SK-N-MC (cell line): ENCODE results near the gene SLC25A42.
A peak's percentile ranks its signal among the peaks of the same experiment; 100 is the strongest.
"Not testable (repeated sequence)": the region's sequence is repeated elsewhere in the genome, so short reads cannot be mapped to it uniquely, and the experiment has no call there.

Experiments
- DNase-seq: peaks from one replicate; pipeline ENCODE4 v3.0.0-alpha.2; 2011; ENCODE audit warnings: low read depth, low spot score
- H3K27ac ChIP-seq: fragments of 200-600 bp; sonication (generic); 2 replicates; pipeline ENCODE4 v1.5.1; 2016; ENCODE audit warnings: mixed run types
- H3K36me3 ChIP-seq: fragments of 200-600 bp; sonication (generic); 2 replicates; pipeline ENCODE4 v1.6.1; 2017; ENCODE audit warnings: antibody characterized with exemption, low read length, mixed read lengths; ENCODE audit not compliant: insufficient read depth
- H3K4me3 ChIP-seq: fragments of 200-600 bp; sonication (generic); 2 replicates; pipeline ENCODE4 v1.5.1; 2016
- H3K9ac ChIP-seq: fragments of 200-600 bp; sonication (generic); 2 replicates; pipeline ENCODE4 v1.8.0; 2017; ENCODE audit warnings: mixed run types, mixed read lengths; ENCODE audit not compliant: insufficient read length
- H3K9me3 ChIP-seq: fragments of 200-600 bp; sonication (generic); 2 replicates; pipeline ENCODE4 v1.6.1; 2017; ENCODE audit warnings: low read depth, mild to moderate bottlenecking, antibody characterized with exemption, low read length, moderate library complexity, mixed read lengths
- EZH2 ChIP-seq: fragments of 200-600 bp; sonication (generic); IDR thresholded peaks from one replicate; pipeline ENCODE4 v1.6.1; 2017; ENCODE audit warnings: antibody characterized with exemption
- FOXP2 ChIP-seq: optimal IDR thresholded peaks from 2 replicates; pipeline ENCODE3; 2011; ENCODE audit warnings: mild to moderate bottlenecking, moderate library complexity; ENCODE audit not compliant: insufficient read depth; ENCODE audit errors: extremely low read length, control extremely low read depth
- POLR2AphosphoS5 ChIP-seq: IDR thresholded peaks from 2 replicates; pipeline ENCODE4 v1.6.1; 2012; ENCODE audit warnings: mild to moderate bottlenecking, low read depth, low read length, borderline replicate concordance

The SLC25A42 gene

DNA sequence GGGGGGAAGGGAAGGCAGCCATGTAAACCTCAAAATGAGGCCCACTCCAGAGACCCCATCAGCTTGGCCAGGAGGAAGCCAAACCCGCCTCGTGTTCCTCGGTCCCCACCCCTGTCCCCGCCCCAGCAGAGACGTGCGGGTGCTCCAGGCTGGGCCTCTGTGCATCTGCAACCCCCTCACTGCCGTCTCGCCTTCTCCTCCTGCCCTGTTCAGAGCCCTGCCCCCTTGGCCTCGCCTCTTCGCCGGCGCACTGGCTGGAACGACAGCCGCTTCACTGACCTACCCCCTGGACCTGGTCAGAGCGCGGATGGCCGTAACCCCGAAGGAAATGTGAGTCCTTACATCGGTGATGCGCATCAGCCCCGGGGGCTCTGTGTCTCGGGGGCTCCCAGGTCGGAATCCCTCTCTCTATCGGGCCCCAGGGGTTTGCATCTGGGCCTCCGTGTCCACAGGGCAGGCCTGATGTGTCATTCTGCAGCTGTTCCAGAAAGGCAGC is 42.3 kb downstream of the SLC25A42 start:
- no peak for DNase-seq
- TF ChIP-seq FOXP2 (no peak), EZH2 (no peak), POLR2AphosphoS5 (no peak; the same call in 1 of the 2 replicates)
- Histone ChIP-seq H3K4me3 (peak overlapping the region; percentile 88), H3K9me3 (no peaks in the 10 kb centered on the region), H3K9ac (peak overlapping the region; percentile 64), H3K27ac (peak overlapping the region; percentile 94), H3K36me3 (no peaks in the 10 kb centered on the region)

DNA sequence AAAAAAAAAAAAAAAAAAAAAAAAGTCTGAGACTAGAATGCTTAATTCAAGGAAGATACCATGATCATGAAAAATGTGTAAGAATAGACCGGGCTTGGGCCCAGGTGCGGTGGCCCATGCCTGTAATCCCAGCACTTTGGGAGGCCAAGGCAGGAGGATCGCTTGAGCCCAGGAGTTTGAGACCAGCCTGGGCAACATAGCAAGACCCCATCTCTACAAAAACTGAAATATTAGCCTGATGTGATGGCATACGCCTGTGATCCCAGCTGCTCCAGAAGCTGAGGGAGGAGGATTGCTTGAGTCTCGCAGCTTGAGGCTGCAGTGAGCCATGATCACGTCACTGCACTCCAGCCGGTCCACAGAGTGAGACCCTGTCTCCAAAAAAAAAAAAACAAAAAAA is 43.1 kb downstream of the SLC25A42 start:
- not testable (repeated sequence) for H3K36me3 ChIP-seq, H3K9ac ChIP-seq, H3K9me3 ChIP-seq, H3K27ac ChIP-seq, DNase-seq, H3K4me3 ChIP-seq

- H3K27ac ChIP-seq = no peak overlapping the region
- no peak for DNase-seq
- no peak overlapping the region for H3K9ac ChIP-seq
- TF ChIP-seq FOXP2 = no peak
- TF ChIP-seq POLR2AphosphoS5 = no peak
- no peak for TF ChIP-seq EZH2
- H3K36me3 ChIP-seq = no peaks in the 10 kb centered on the region
- no peaks in the 10 kb centered on the region for H3K9me3 ChIP-seq
- H3K4me3 ChIP-seq = no peak overlapping the region
Measured at GRCh38 chr19:19107654-19108053, 43.9 kb downstream of the SLC25A42 start.

GRCh38 chr19:19109601-19110000 is 45.8 kb downstream of the SLC25A42 start:
- Histone ChIP-seq H3K9ac (no peak overlapping the region), H3K36me3 (no peaks in the 10 kb centered on the region), H3K9me3 (no peaks in the 10 kb centered on the region), H3K27ac (no peak overlapping the region), H3K4me3 (no peak overlapping the region)
- no peak for TF ChIP-seq POLR2AphosphoS5
- no peak for TF ChIP-seq EZH2
- TF ChIP-seq FOXP2 = no peak
- no peak for DNase-seq

GRCh38 chr19:19110410-19111135 is 46.8 kb downstream of the SLC25A42 start:
- H3K36me3 ChIP-seq = no peaks in the 10 kb centered on the region
- H3K9me3 ChIP-seq = no peaks in the 10 kb centered on the region
- H3K4me3 ChIP-seq = no peak overlapping the region
- H3K27ac ChIP-seq = no peak overlapping the region
- H3K9ac ChIP-seq = no peak overlapping the region
- TF ChIP-seq POLR2AphosphoS5 (no peak), FOXP2 (no peak), EZH2 (no peak)
- DNase-seq = no peak

GRCh38 chr19:19111136-19111835 is 47.5 kb downstream of the SLC25A42 start:
- TF ChIP-seq FOXP2 (no peak), POLR2AphosphoS5 (no peak), EZH2 (no peak)
- H3K9ac ChIP-seq = no peak overlapping the region
- DNase-seq = no peak
- no peaks in the 10 kb centered on the region for H3K9me3 ChIP-seq
- H3K27ac ChIP-seq = no peak overlapping the region
- H3K36me3 ChIP-seq = no peaks in the 10 kb centered on the region
- no peak overlapping the region for H3K4me3 ChIP-seq

DNA sequence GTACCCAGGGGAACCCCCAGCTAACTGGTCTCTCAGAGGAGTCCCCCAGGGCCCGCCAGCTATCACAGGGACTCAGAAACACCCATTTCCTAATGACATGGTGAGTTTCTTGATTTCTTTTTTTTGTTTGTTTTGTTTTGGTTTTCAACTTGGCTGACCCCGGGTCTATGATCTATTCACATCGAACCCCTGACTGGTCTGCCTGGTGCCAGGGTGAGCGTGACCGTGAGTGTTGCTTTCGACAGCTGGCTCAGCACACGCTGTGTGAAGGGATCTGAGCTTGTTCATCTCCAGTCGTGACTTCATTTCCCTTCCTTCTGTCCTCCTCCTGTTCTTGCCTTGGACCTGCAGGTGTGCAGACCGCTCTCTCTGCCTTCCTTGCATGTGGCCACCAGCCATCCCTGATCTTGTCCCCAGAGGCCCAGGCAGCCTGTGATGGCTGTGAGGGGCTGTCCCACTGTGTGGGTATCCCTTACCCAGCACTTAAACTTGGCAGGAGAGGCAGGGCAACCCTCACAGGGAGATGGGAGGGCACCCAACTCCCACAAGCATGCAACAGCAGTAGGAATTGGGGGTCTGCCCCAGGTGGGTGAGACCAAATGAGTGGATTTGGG is 48.3 kb downstream of the SLC25A42 start:
- H3K9ac ChIP-seq = no peak overlapping the region

DNA sequence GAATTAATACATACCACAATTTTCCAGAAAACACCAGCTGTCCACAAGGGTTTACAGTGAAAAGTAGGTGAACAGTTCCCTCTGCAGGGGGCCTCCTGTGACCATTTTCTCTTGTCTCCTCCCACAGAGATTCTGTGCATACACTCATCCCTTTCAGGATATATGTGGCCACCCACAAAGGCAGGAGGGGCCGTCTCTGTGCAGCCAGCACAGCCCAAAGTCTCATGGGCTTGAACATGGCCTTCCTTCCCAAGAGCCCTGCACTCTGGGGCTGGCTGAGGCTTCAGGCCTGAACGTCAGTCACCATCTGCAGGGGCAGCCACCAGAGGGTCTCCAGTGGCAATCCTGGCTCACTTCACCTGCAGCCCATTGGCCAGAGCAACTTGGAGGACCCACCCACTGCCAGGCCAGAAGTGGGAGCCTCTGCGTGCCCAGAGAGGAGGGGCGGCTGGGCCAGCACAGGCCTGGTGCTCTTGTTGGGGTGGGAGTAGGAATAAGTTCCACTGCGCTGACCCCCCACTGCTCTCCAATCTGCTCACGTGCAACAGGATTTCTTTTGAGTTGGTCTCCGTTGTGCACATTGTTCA is 49.3 kb downstream of the SLC25A42 start:
- Histone ChIP-seq H3K27ac (no peak overlapping the region), H3K9me3 (no peaks in the 10 kb centered on the region), H3K4me3 (no peak overlapping the region), H3K9ac (no peak overlapping the region), H3K36me3 (no peaks in the 10 kb centered on the region)
- TF ChIP-seq FOXP2 (no peak), POLR2AphosphoS5 (no peak), EZH2 (no peak)
- DNase-seq = no peak

More for the DNA sequence above, 48.3 kb downstream of the SLC25A42 start:
- H3K4me3 ChIP-seq = no peak overlapping the region
- H3K9me3 ChIP-seq = no peaks in the 10 kb centered on the region
- H3K36me3 ChIP-seq = no peaks in the 10 kb centered on the region
- DNase-seq = no peak
- no peak for TF ChIP-seq POLR2AphosphoS5
- TF ChIP-seq EZH2 = no peak
- no peak for TF ChIP-seq FOXP2
- H3K27ac ChIP-seq = no peak overlapping the region
